Measurements from ENCODE around the gene NID2. TPM values are rescaled to one million over a fixed set of nuclear protein-coding genes. Genes with fewer than 3 reads are reported as not detected.

The NID2 gene
- total RNA-seq, 4 donors from 2014 or later, result 1.9 to 5.6 (median 4.3) TPM

GRCh38 chr14:51979088-51979709, 89.7 kb downstream of the NID2 start:
- H3K4me3 ChIP-seq, result no peak overlapping the region
- H3K36me3 ChIP-seq, result no peaks in the 10 kb centered on the region
- peak in 1 of 2 donors; percentile 74 for ATAC-seq
- H3K27me3 ChIP-seq, result no peaks in the 10 kb centered on the region
- in situ Hi-C loops (cut with MboI; ENCODE audit: low sequenced_read_pairs in 4 of 4), result loop anchor here in 3 of 4 donors (25.0 kb wide), 1 partner anchor 692 kb away; no protein-coding TSS in a partner anchor
- peaks cover 0 to 5% of the 10 kb centered on the region in 2 donors for H3K4me1 ChIP-seq
- intact Hi-C loops (cut with DNase I; ENCODE audit: low total_unique reads), result no loop called here
- H3K9me3 ChIP-seq, result no peaks in the 10 kb centered on the region
- no peak overlapping the region for H3K27ac ChIP-seq
- DNase-seq, result peak; percentile 33 to 54
- TF ChIP-seq CTCF (IDR thresholded peaks at IDR 0.05 in 4 of 5, conservative IDR thresholded peaks at IDR 0.05 in 1 of 5) (peak; percentile 58 to 89 (median 74)), POLR2A (IDR thresholded peaks at IDR 0.05) (no peak)

DNA sequence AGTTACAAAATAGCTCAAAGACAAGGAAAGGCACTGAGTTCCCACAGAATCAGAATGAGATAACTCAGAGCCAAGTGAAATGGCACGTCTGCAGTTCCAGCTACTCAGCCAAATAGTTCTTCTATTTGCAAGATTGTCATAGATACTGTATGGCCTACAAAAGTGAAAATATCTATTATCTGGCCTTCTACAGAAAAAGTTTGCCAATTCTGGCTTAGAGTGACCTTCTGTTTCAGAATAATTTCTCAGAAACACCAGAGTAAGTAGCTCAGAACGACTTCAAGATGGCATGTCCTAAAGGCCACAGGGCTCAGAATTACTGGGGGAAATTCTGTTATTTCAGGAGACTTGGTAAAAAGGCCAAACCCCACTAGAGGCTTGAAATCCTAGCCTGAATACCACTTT, 90.2 kb downstream of the NID2 start:
- intact Hi-C loops (cut with DNase I; ENCODE audit: low total_unique reads) (no loop called here), in situ Hi-C loops (cut with MboI; ENCODE audit: low sequenced_read_pairs in 4 of 4) (loop anchor here in 3 of 4 donors (25.0 kb wide), 1 partner anchor 691 kb away; no protein-coding TSS in a partner anchor)
- H3K4me1 ChIP-seq, result peaks cover 0 to 5% of the 10 kb centered on the region in 2 donors
- no peaks in the 10 kb centered on the region for H3K27me3 ChIP-seq
- TF ChIP-seq POLR2A (IDR thresholded peaks at IDR 0.05), result no peak
- TF ChIP-seq CTCF (IDR thresholded peaks at IDR 0.05 in 4 of 5, conservative IDR thresholded peaks at IDR 0.05 in 1 of 5), result no peak
- H3K27ac ChIP-seq, result no peak overlapping the region
- ATAC-seq, result peak in 1 of 2 donors; percentile 14
- no peaks in the 10 kb centered on the region for H3K9me3 ChIP-seq
- no peak for DNase-seq
- H3K36me3 ChIP-seq, result no peaks in the 10 kb centered on the region
- no peak overlapping the region for H3K4me3 ChIP-seq

DNA sequence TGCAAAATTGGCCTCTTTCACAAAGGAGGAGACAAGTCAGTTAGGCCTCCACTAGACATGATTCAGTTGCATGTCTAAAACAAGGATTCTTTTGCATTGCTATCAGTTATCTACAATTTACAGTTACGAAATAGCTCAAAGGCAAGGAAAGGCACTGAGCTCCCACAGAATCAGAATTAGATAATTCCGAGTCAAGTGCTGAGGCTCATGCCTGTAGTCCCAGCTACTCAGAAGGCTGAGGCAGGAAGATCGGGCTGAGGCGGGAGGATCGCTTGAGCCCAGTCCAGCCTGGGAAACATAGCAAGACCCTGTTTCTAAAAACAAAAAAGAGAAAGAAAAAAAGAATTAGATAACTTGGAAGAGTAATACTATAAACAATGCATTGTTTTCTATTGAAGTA, 91.8 kb downstream of the NID2 start:
- Histone ChIP-seq H3K27ac (no peak overlapping the region), H3K27me3 (no peaks in the 10 kb centered on the region), H3K36me3 (no peaks in the 10 kb centered on the region), H3K4me3 (no peak overlapping the region), H3K9me3 (no peaks in the 10 kb centered on the region), H3K4me1 (peaks cover 0 to 5% of the 10 kb centered on the region in 2 donors)
- in situ Hi-C loops (cut with MboI; ENCODE audit: low sequenced_read_pairs in 4 of 4), result loop anchor here in 3 of 4 donors (25.0 kb wide), 1 partner anchor 690 kb away; no protein-coding TSS in a partner anchor
- TF ChIP-seq POLR2A (IDR thresholded peaks at IDR 0.05) (no peak), CTCF (IDR thresholded peaks at IDR 0.05 in 4 of 5, conservative IDR thresholded peaks at IDR 0.05 in 1 of 5) (no peak)
- DNase-seq, result no peak
- intact Hi-C loops (cut with DNase I; ENCODE audit: low total_unique reads), result no loop called here
- no peak for ATAC-seq

DNA sequence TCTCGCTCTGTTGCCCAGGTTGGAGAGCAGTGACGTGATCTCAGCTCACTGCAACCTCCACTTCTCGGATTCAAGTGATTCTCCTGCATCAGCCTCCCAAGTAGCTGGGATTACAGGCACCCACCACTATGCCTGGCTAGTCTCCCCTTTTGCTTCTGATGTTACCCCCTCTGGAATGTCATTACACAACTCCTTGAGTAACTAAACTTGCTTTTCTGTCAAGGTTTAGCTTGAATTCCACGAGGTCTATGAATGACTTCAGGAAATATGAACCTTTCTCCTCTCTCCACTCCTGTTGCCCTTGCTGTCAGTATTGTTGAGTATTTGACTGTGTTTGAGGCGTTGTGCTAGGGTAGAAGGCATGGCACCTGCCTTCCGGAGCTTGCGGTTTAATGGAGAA, 96.3 kb downstream of the NID2 start:
- Histone ChIP-seq H3K27ac (no peak overlapping the region), H3K27me3 (no peaks in the 10 kb centered on the region), H3K9me3 (no peaks in the 10 kb centered on the region), H3K4me3 (no peak overlapping the region), H3K4me1 (no peaks in the 10 kb centered on the region), H3K36me3 (no peaks in the 10 kb centered on the region)
- DNase-seq, result no peak
- intact Hi-C loops (cut with DNase I; ENCODE audit: low total_unique reads), result no loop called here
- in situ Hi-C loops (cut with MboI; ENCODE audit: low sequenced_read_pairs in 4 of 4), result no loop called here
- TF ChIP-seq CTCF (IDR thresholded peaks at IDR 0.05 in 4 of 5, conservative IDR thresholded peaks at IDR 0.05 in 1 of 5) (no peak), POLR2A (IDR thresholded peaks at IDR 0.05) (no peak)
- ATAC-seq, result no peak

Data from gastrocnemius medialis (tissue), 4 donors.